BJ (cell line): Measurements from ENCODE around the gene SYT13. TPM values are rescaled to one million over a fixed set of nuclear protein-coding genes. Genes with fewer than 3 reads are reported as not detected.

Source experiments
- CTCF ChIA-PET: fragments of 350-600 bp; formaldehyde crosslinking; extraction: SDS; loops from one replicate; lab custom pipeline; 2021; ENCODE audit warnings: antibody characterized with exemption, inconsistent platforms; lab: Yijun Ruan, JAX
- POLR2A ChIA-PET: fragments of 300-600 bp; sonication (Branson Sonifier 250); formaldehyde crosslinking; extraction: SDS; loops from one replicate; lab custom pipeline; 2021; ENCODE audit warnings: antibody characterized with exemption; lab: Charles Lee
- DNase-seq: peaks from one replicate; pipeline ENCODE4 v3.0.0-alpha.2; 2011; ENCODE audit warnings: low read depth
- H3K27me3 ChIP-seq: 2 replicates; pipeline ENCODE4 v1.6.0; 2011; ENCODE audit warnings: low read length; ENCODE audit not compliant: control insufficient read depth, insufficient read depth
- H3K36me3 ChIP-seq: 2 replicates; pipeline ENCODE4 v1.5.1; 2011; ENCODE audit warnings: low read length; ENCODE audit not compliant: control insufficient read depth, insufficient read depth
- H3K4me3 ChIP-seq: 2 replicates; pipeline ENCODE4 v1.5.1; 2011; ENCODE audit warnings: low read depth, mild to moderate bottlenecking, control low read depth, low read length
- CTCF ChIP-seq: IDR thresholded peaks from 2 replicates; pipeline ENCODE4 v1.5.1; 2011; ENCODE audit warnings: low read depth, mild to moderate bottlenecking, control low read depth, inconsistent platforms, low read length, moderate library complexity; ENCODE audit not compliant: insufficient read depth
- polyA plus RNA-seq: library from polyadenylated mRNA; depleted of rRNA; stranded (reverse); fragments of >200 nt; gene quantifications from 2 replicates; pipeline ENCODE4 v1.2.3, GENCODE V29; 2011

The SYT13 gene
- polyA plus RNA-seq, 1 experiment = not detected

DNA sequence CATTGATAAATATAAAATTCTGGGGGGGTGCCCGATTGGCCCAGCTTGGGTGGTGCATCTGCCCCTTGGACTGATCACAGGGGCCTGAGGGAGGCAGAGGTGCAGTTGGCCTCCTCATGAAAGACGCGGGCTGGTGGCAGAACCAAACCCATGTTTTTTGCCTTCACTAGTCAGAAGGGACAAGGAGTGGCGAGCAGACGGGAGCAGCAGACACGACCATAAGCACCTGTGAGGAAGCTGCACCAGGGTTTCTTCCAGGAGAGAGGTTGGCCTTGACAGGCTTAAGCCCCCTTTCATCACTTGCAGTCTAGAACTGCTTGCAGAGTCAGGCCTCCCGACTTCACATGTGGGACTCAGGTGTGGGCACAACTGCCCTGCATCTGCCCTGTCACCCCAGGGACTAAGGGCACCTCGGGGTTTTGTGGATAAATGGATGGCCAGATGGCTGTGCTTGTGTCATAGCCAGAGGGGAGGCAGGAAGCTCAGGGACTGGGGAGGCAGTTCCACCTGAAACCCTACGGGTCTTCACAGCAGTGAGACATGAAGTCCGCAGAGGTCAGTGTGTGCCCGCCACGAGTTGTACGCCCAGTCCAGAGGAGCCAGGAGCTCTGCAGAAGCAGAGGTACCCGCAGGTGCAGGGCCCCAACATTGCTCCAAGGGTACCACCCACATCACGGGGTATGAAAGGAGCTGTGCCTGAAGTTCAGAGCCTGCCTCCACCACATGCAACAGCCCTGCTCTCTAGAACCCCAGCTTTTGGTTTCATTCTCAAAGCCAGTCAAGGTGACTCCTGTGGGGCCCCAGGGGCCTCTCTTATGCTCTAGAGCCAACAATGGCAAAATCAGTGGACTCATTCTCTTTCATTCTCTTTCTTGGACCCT is 18.2 kb upstream of the SYT13 start:
- no peak for TF ChIP-seq CTCF
- no peaks in the 10 kb centered on the region for H3K36me3 ChIP-seq
- DNase-seq = no peak
- no peak overlapping the region for H3K4me3 ChIP-seq
- ChIA-PET POLR2A (no interaction called here), CTCF (interaction anchor here (1.1 to 1.3 kb wide), 2 partner anchors 13 to 194 kb away, joined by 3 to 6 read pairs; no protein-coding TSS in a partner anchor)
- H3K27me3 ChIP-seq = peaks cover 7% of the 10 kb centered on the region

DNA sequence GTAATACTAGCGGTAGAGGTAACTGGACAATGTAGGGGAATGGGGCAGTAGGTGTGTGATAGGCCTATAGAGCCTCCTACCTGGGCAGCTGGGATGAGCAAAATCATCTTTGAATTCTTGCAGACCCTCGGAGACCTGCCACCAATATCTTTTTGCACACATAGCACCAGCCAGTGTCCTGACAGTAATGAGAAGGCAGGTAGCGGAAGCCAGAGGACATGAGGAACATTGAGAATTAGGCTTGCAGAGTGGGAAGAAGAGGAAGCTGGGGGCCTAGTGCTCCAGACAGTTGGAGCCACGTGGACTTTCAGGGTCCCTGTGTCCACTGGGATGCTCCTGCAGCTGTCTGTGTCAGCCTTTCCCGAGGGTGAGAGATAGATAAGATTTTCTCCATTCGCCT is 17.2 kb upstream of the SYT13 start:
- ChIA-PET POLR2A (no interaction called here), CTCF (no interaction called here)
- no peak overlapping the region for H3K4me3 ChIP-seq
- no peaks in the 10 kb centered on the region for H3K36me3 ChIP-seq
- peaks cover 7% of the 10 kb centered on the region for H3K27me3 ChIP-seq
- no peak for DNase-seq
- TF ChIP-seq CTCF = no peak

- H3K27me3 ChIP-seq = peaks cover 7% of the 10 kb centered on the region
- ChIA-PET CTCF (no interaction called here), POLR2A (no interaction called here)
- DNase-seq = no peak
- no peaks in the 10 kb centered on the region for H3K36me3 ChIP-seq
- no peak for TF ChIP-seq CTCF
- H3K4me3 ChIP-seq = no peak overlapping the region
Observed at GRCh38 chr11:45301537-45302246, 15.6 kb upstream of the SYT13 start.

DNA sequence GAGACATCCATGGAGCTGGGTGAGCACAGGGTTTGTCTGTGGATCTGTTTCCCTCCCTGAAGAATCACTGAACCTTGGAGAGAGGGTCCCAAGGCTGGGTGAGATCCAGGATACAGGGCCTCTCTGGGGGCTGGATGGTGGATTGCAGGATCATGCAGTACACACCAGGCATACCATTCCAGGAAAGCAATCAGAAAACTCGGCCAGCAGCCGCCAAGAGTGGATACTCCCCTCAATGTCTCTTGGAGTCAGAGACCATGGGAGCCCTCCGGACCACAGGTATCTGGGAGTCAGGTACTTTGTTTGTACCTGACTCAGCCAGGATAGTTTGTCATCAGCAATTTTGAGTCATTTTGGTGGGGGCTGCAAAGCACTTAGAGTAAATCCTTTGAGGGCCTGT is 14.6 kb upstream of the SYT13 start:
- Histone ChIP-seq H3K4me3 (no peak overlapping the region), H3K36me3 (no peaks in the 10 kb centered on the region), H3K27me3 (peaks cover 6% of the 10 kb centered on the region)
- CTCF ChIA-PET = interaction anchor here (1.8 kb wide), 1 partner anchor 190 kb away, joined by 8 read pairs; no protein-coding TSS in a partner anchor
- POLR2A ChIA-PET = no interaction called here
- no peak for TF ChIP-seq CTCF
- DNase-seq = no peak

DNA sequence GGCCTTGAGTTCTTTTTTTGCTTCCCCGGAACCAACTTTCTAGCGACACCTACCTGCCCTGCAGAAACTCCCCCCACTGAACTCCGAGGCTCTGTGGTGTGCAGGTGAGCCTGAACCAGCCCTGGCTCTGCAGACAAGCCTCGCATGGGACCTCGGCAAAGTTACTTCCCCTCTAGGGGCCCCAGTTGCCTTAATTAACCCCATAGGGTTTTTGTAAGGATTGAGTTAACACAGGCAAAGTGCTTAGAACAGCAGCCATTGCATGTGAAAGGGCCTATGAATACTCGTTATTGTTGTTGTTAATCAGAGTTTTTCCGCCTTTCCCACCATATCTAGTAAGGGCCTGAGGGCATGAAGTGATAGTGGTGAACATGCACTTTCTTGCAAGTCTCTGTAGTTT is 12.6 kb upstream of the SYT13 start:
- no peak for DNase-seq
- Histone ChIP-seq H3K36me3 (no peaks in the 10 kb centered on the region), H3K27me3 (peaks cover 2% of the 10 kb centered on the region; the same call in 1 of the 2 replicates), H3K4me3 (no peak overlapping the region)
- TF ChIP-seq CTCF = no peak
- CTCF ChIA-PET = interaction anchor here (0.9 to 1.8 kb wide), 2 partner anchors 188 to 371 kb away, joined by 3 to 8 read pairs; no protein-coding TSS in a partner anchor
- POLR2A ChIA-PET = no interaction called here
